SK-N-SH (cell line): Measurements from ENCODE around the gene RIPK4. TPM values are rescaled to one million over a fixed set of nuclear protein-coding genes. Genes with fewer than 3 reads are reported as not detected.

ENCODE experiments used
- CTCF ChIA-PET: fragments of 300-600, 350-600 bp; formaldehyde crosslinking; extraction: SDS; loops from one replicate; lab custom pipeline; 2021; lab: Yijun Ruan, JAX
- POLR2A ChIA-PET: fragments of 350-600 bp; sonication (Branson Sonifier 250); formaldehyde crosslinking; extraction: SDS; loops from one replicate; lab custom pipeline; 2020; ENCODE audit warnings: antibody characterized with exemption, inconsistent platforms; lab: Yijun Ruan, JAX
- DNase-seq: peaks from one replicate; pipeline ENCODE4 v3.0.0; 2012
- H2AFZ ChIP-seq: fragments of 200-600 bp; sonication (generic); 2 replicates; pipeline ENCODE4 v1.8.1; 2016; ENCODE audit warnings: antibody characterized with exemption, mild to moderate bottlenecking, low read depth
- H3F3A ChIP-seq: fragments of 200-600 bp; sonication (generic); replicated peaks from 2 replicates; pipeline ENCODE3; 2016; ENCODE audit warnings: antibody characterized with exemption, mild to moderate bottlenecking; ENCODE audit not compliant: insufficient read depth
- H3K27ac ChIP-seq, 2 experiments: fragments of 200-500 bp in 1 of 2; fragments of 200-600 bp in 1 of 2; sonication (Bioruptor generic) in 1 of 2; sonication (generic), shearing (Covaris generic) in 1 of 2; 2 replicates each; pipeline versions ENCODE4 v1.5.1 to v1.6.1; 2014 to 2016; ENCODE audit warnings: low read depth in 2 of 2, inconsistent platforms in 1 of 2, low read length in 1 of 2, mild to moderate bottlenecking in 1 of 2, mixed read lengths in 1 of 2
- H3K27me3 ChIP-seq: fragments of 200-600 bp; sonication (generic), shearing (Covaris generic); 2 replicates; pipeline ENCODE4 v1.6.1; 2016; ENCODE audit warnings: mixed run types; ENCODE audit not compliant: insufficient read depth
- H3K36me3 ChIP-seq, 2 experiments: fragments of 200-500 bp in 1 of 2; fragments of 200-600 bp in 1 of 2; sonication (Bioruptor generic) in 1 of 2; sonication (generic) in 1 of 2; replicated peaks in 1 of 2; 2 replicates each; pipeline versions ENCODE3 to v1.5.1; 2014 to 2016; ENCODE audit warnings: low read length in 1 of 2, mild to moderate bottlenecking in 1 of 2; ENCODE audit not compliant: insufficient read depth in 2 of 2, control insufficient read depth in 1 of 2
- H3K4me1 ChIP-seq, 2 experiments: fragments of 200-500 bp in 1 of 2; fragments of 200-600 bp in 1 of 2; sonication (Bioruptor generic) in 1 of 2; sonication (generic), shearing (Covaris generic) in 1 of 2; 2 replicates each; pipeline versions ENCODE4 v1.5.1 to v1.6.1; 2014 to 2016; ENCODE audit warnings: low read depth in 1 of 2, low read length in 1 of 2, mixed run types in 1 of 2; ENCODE audit not compliant: insufficient read depth in 2 of 2, control insufficient read depth in 1 of 2
- H3K4me2 ChIP-seq: fragments of 200-600 bp; sonication (generic), shearing (Covaris generic); 2 replicates; pipeline ENCODE4 v1.6.1; 2017; ENCODE audit warnings: mixed run types
- H3K4me3 ChIP-seq, 2 experiments: fragments of 200-500 bp in 1 of 2; fragments of 200-600 bp in 1 of 2; sonication (Bioruptor generic) in 1 of 2; sonication (generic), shearing (Covaris generic) in 1 of 2; 2 replicates each; pipeline versions ENCODE4 v1.5.1 to v1.8.1; 2014 to 2016; ENCODE audit warnings: low read depth in 2 of 2, inconsistent platforms in 1 of 2, low read length in 1 of 2, mild to moderate bottlenecking in 1 of 2, mixed read lengths in 1 of 2, moderate library complexity in 1 of 2
- H3K79me2 ChIP-seq: fragments of 200-600 bp; sonication (generic); 2 replicates; pipeline ENCODE4 v1.8.1; 2017; ENCODE audit warnings: mild to moderate bottlenecking; ENCODE audit not compliant: insufficient read depth
- H3K9ac ChIP-seq: fragments of 200-600 bp; sonication (generic); 2 replicates; pipeline ENCODE4 v1.6.1; 2017; ENCODE audit warnings: mixed run types
- H3K9me2 ChIP-seq: fragments of 200-600 bp; sonication (generic); 2 replicates; pipeline ENCODE4 v1.6.1; 2017; ENCODE audit warnings: mixed run types
- H3K9me3 ChIP-seq: fragments of 200-600 bp; sonication (generic); 2 replicates; pipeline ENCODE4 v1.6.1; 2017; ENCODE audit warnings: mixed run types, mild to moderate bottlenecking, moderate library complexity
- H4K20me1 ChIP-seq: fragments of 200-600 bp; sonication (generic); 2 replicates; pipeline ENCODE4 v1.6.1; 2017; ENCODE audit warnings: mild to moderate bottlenecking, mixed run types; ENCODE audit not compliant: insufficient read depth
- CHD2 ChIP-seq: fragments of 150-350 bp; IDR thresholded peaks from 2 replicates; pipeline ENCODE4 v1.6.1; 2018; ENCODE audit warnings: low read length; ENCODE audit not compliant: partially characterized antibody
- ELF1 ChIP-seq: IDR thresholded peaks from 2 replicates; pipeline ENCODE4 v1.4.0; 2012
- FOXM1 ChIP-seq: IDR thresholded peaks from 2 replicates; pipeline ENCODE4 v1.4.0; 2012; ENCODE audit warnings: low read depth, mild to moderate bottlenecking
- GATA2 ChIP-seq: sonication (generic); formaldehyde crosslinking; IDR thresholded peaks from 2 replicates; pipeline ENCODE4 v1.5.0; 2020; ENCODE audit warnings: mild to moderate bottlenecking, missing genetic modification reagents
- IRF3 ChIP-seq: fragments of 150-350 bp; IDR thresholded peaks from 2 replicates; pipeline ENCODE4 v1.6.1; 2016; ENCODE audit warnings: mild to moderate bottlenecking, low read depth, low read length
- JUND ChIP-seq: IDR thresholded peaks from 2 replicates; pipeline ENCODE4 v1.4.0; 2012
- NFIC ChIP-seq: IDR thresholded peaks from 2 replicates; pipeline ENCODE4 v1.4.0; 2012; ENCODE audit warnings: borderline replicate concordance
- NRF1 ChIP-seq: IDR thresholded peaks from 2 replicates; pipeline ENCODE4 v1.6.1; 2012; ENCODE audit warnings: low read depth, mild to moderate bottlenecking, low read length
- PBX3 ChIP-seq: IDR thresholded peaks from 2 replicates; pipeline ENCODE4; 2012
- POLR2AphosphoS5 ChIP-seq: IDR thresholded peaks from 2 replicates; pipeline ENCODE4 v1.6.1; 2012; ENCODE audit warnings: low read depth, low read length
- REST ChIP-seq: IDR thresholded peaks from 2 replicates; pipeline ENCODE4 v1.6.1; 2012; ENCODE audit warnings: mild to moderate bottlenecking, low read depth, low read length, moderate library complexity
- SMC3 ChIP-seq: IDR thresholded peaks from 2 replicates; pipeline ENCODE4 v1.6.1; 2012; ENCODE audit warnings: low read depth, low read length, improper control_type of control experiment
- TAF1 ChIP-seq: IDR thresholded peaks from 2 replicates; pipeline ENCODE4 v1.6.1; 2012; ENCODE audit warnings: low read depth, mild to moderate bottlenecking, low read length, moderate library complexity, borderline replicate concordance
- TCF12 ChIP-seq: IDR thresholded peaks from 2 replicates; pipeline ENCODE4 v1.4.0; 2012
- TEAD4 ChIP-seq: IDR thresholded peaks from 2 replicates; pipeline ENCODE4 v1.4.0; 2012; ENCODE audit warnings: mild to moderate bottlenecking, borderline replicate concordance; ENCODE audit not compliant: insufficient read depth
- USF2 ChIP-seq: fragments of 150-350 bp; IDR thresholded peaks from 2 replicates; pipeline ENCODE4 v1.6.1; 2017; ENCODE audit warnings: antibody characterized with exemption, low read length, low read depth, borderline replicate concordance
- YY1 ChIP-seq: IDR thresholded peaks from 2 replicates; pipeline ENCODE4 v1.4.0; 2012; ENCODE audit warnings: low read depth, mild to moderate bottlenecking
- ZBTB33 ChIP-seq: IDR thresholded peaks from 2 replicates; pipeline ENCODE4 v1.4.0; 2012; ENCODE audit warnings: low read depth, borderline replicate concordance
- WGBS: methylation state at CpG from one replicate; pipeline ENCODE4 v1.1.6; 2017; ENCODE audit warnings: low lambda C conversion rate; 5-methylcytosine and 5-hydroxymethylcytosine counted together
- polyA plus RNA-seq, 3 experiments: library from polyadenylated mRNA; depleted of rRNA; stranded (reverse); fragments of >200 nt; gene quantifications; 2 replicates each; pipeline ENCODE4 v1.2.3, GENCODE V29; 2012

Gene RIPK4
- polyA plus RNA-seq, 1 of the 3 experiments (the other 2 are of a cell fraction) = 11.0 TPM

GRCh38 chr21:41750532-41751151 lies 16.2 kb downstream of the RIPK4 start:
- H3F3A ChIP-seq = no peaks in the 10 kb centered on the region
- H2AFZ ChIP-seq = no peak overlapping the region
- no peaks in the 10 kb centered on the region for H3K9me3 ChIP-seq
- H3K79me2 ChIP-seq = peaks cover 6% of the 10 kb centered on the region; the same call in 1 of the 2 replicates
- no peak overlapping the region for H3K27ac ChIP-seq
- 94% methylated on average over 12 of the region's 16 CpGs for whole genome bisulfite sequencing
- no peaks in the 10 kb centered on the region for H3K9me2 ChIP-seq
- CTCF ChIA-PET = interaction anchor here (1.1 to 1.3 kb wide), 2 partner anchors 16 to 28 kb away, joined by 3 read pairs; no protein-coding TSS in a partner anchor
- H3K9ac ChIP-seq = no peak overlapping the region
- no peak overlapping the region for H3K4me2 ChIP-seq
- no peak overlapping the region for H3K4me3 ChIP-seq
- POLR2A ChIA-PET = no interaction called here
- H3K36me3 ChIP-seq = no peaks in the 10 kb centered on the region
- no peak for DNase-seq
- no peaks in the 10 kb centered on the region for H4K20me1 ChIP-seq
- H3K4me1 ChIP-seq = peaks cover 0 to 21% of the 10 kb centered on the region in 2 experiments; a peak in 1 of 4 replicates
- TF ChIP-seq POLR2AphosphoS5 = no peak
- TF ChIP-seq IRF3 = no peak
- no peak for TF ChIP-seq USF2
- TF ChIP-seq REST = no peak
- TF ChIP-seq ELF1 = no peak
- no peak for TF ChIP-seq TEAD4
- TF ChIP-seq FOXM1 = no peak
- TF ChIP-seq CHD2 = no peak
- no peak for TF ChIP-seq PBX3
- TF ChIP-seq GATA2 (CRISPR knock-in tag) = no peak
- no peak for TF ChIP-seq YY1
- no peak for TF ChIP-seq TCF12
- TF ChIP-seq NFIC = no peak
- TF ChIP-seq ZBTB33 = no peak
- no peak for TF ChIP-seq TAF1
- no peak for TF ChIP-seq NRF1
- no peak for TF ChIP-seq JUND
- no peak for TF ChIP-seq SMC3
- H3K27me3 ChIP-seq = no peaks in the 10 kb centered on the region
